GM21381 (cell line): ENCODE measurements around the gene EP300.
A peak's percentile ranks its signal among the peaks of the same experiment; 100 is the strongest.

ENCODE experiments used
- ATAC-seq: cut with Tn5 transposase; IDR thresholded peaks from one replicate; pipeline ENCODE4 v1.9.1; 2021; ENCODE audit warnings: mild to moderate bottlenecking, moderate library complexity; ENCODE audit not compliant: unreplicated experiment

The EP300 gene

DNA sequence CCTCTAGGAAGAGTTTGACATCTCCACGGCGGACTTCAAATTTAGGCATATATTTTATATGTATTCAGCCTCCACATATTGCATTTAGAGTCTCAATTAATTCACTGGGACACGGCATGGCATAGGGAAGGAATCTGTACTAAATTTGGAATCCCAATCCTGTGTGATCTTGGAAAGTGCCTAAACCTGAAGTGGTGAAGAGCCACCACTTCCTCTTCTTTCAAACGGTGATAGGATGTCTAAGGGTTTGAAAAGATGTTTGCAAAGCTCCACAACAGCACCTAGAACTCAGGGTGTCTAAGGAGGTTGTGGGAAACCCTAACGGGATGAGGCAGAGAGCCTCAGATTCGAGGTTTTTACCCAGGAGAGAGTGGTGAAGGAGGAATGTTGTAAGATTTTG is 111.7 kb downstream of the EP300 start:
- ATAC-seq, result no peak

DNA sequence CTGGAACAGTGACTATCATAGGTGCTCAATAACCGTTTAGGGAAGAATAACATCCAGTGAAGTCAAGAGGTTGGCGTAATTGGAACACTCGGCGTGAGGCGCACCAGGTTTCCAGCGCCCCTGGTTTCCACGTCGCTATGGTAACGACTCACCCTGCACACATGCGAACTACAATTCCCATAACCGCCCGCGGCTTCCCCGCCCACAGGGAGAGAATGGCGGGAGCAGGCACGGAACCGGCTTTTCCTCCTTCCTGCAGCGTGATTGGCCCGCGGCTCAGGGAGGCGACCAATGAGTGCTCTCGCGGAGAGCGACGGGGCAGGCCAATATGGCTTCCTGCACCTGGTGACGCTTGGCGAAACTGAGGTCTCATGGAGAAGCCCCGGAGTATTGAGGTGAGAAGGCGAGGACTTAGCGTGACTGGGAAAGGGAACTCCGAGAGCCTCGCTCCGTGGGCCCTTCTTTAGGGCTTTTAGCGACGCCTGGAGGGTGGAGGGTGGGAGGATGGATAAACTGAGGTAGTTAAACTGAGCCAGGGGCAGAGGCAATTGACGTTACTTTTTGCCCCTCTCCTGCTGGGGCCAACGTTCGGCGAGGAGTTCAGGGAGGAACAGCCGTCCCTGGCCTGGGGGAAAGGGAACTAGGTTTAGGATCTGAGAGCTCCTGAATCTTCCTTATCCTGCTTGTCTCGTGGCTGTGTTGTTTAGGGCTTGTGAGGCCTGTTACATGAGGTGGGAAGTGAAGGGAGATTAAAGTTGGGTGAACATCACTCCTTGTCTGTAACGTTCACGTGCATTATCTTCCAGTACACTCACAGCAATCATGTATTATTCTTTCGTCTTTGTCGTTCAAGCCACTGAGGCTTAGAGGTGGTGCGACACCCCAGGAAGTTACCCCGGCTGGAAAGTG is 112.9 kb downstream of the EP300 start, which contains the start of gene L3MBTL2:
TSS of gene L3MBTL2 (plus strand) at position 321 of the 909 bp plus-strand sequence. CDS start at position 372, 51 bp downstream.
- ATAC-seq, result peak; percentile 98

DNA sequence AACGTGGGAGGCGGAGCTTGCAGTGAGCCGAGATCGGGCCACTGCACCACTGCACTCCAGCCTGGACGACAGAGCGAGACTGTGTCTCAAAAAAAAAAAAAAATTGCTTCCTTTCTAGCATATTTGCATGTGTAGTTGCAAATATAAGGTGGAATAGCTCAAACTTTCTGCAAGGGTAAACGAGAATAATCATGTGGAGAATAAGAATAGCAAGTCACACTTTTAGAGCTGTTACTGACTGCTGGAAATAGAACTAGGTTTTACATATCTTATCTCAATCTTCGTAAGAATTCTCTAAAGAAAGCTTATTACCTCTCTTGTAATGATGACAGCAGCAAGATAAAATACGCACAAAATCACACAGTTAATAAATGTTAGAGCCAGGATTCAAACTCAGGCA is 114.3 kb downstream of the EP300 start:
- ATAC-seq, result no peak

DNA sequence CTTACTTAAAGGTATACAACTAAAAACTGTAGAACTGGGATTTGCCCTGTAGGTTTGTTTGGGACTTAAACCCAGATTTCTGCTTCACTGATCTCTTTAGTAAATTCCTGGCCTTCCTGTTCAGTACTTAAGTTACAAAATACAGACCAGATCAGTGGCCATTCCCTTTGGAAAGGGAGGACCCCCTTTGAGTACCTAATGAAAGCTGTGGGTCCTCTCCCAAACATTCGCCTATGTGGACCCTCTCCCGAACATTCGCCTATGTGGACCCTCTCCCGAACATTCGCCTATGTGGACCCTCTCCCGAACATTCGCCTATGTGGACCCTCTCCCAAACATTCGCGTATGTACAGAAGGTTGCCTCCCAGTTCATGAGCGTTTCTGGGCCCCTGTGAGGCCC is 123.0 kb downstream of the EP300 start:
- ATAC-seq, result no peak

DNA sequence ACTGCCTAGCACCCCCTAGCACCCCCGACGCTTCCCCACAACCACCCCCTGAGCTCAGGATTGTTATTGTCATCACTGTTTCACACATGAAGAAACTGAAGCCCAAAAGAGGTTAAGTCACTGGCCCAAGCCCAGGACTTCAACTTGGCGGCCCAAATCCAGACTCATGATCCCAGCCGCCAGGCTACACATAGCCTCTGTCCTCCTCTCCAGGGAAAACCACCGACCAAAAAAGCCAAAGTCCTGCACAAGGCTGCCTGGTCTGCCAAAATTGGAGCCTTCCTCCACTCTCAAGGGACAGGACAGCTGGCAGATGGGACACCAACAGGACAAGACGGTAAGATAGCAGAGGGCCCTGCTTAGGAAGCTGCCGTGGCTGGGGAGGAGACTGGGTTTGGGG is 123.5 kb downstream of the EP300 start:
- no peak for ATAC-seq

DNA sequence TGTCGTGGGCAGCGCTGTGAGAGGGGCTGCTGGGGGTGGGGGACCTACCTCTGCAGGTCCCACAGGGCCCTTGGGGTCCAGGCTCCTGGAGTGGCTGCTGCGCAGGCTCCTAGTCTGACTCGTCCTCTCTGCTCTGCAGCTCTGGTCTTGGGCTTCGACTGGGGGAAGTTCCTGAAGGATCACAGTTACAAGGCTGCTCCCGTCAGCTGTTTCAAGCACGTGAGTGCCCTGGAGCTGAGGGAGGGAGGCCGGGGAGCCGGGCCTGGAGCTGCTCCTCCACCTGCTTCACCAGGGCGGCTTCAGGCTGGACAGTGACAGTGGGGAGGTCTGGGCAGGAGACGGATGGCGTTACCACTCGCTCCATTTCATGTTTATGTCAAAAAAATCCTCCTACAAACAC is 124.6 kb downstream of the EP300 start:
- no peak for ATAC-seq

DNA sequence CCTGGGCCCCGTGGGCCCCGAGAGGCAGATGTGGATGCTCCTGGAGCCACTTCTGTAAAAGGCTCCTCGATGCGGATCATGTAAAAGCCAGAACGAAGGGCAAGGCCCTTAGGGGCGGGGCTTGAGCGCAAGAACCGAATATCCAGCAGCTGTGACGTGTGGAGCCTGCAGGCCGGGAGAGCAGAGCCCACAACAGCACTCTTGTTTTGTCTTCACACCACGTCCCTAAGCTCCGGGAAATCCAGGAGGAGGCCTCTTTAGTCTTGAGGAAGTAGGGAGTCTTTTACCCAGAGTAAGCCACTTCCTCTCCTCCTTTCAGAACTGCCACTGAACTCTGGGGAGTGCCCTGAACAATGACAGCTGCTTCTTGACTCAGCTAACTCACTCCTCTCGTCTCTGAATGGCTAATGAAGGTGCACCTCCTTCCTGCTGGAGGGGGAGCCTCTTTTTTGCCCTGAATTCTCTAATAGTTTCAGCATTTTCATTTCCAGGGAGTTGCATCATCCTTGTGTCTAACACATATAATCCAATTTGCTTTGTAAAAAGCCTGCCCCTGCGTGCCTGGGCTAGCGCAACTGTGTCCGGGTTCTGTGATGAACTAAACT is 125.3 kb downstream of the EP300 start:
- no peak for ATAC-seq

DNA sequence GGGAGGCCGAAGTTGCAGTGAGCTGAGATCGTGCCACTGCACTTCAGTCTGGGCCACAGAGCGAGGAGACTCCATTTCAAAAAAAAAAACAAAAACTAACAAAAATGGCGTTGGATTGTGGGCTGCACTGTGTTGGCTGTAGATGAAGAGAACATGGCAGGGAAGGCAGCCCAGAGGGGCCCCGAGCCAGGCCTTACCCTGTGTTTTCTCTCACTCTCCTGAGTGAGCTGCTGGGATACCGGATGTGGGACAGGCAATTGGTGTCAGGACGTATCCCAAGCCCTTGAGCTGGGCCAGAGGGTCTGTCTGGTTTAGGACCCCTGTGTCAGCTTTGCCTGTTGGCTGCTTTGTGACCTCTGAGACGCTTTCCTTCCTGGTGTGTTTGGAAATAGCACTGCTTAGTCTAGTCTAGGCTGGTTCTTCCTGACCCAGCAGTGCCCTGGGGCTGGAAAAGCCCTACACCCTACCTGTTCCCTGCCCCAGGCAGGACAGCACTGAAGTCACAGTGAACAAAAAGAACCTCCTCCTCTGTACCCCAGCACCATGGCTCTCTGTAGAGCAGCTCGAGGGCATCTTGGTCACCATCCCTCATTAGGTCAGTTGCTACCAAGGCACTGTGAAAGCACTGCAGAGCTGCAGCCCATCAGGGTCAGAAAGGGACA is 130.6 kb downstream of the EP300 start:
- no peak for ATAC-seq

DNA sequence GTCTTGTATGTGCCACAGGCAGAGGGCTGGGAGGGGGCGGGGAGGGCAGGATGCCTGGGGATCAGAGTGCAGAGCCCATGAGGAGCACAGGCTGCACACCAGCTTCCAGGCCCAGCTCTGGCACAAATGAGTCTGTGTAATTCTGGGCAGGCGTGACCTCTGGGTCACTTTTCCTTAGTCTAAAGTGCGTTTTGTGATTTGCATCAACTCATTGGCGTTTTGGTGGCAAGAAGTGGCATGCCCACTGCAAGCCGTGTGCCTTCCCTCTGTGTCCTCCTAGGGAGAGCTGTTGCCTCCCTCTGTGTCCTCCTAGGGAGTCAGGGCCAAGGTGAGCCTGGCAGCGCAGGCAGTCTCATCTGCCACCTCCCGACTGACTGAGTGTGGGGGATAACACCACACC is 131.1 kb downstream of the EP300 start:
- no peak for ATAC-seq

DNA sequence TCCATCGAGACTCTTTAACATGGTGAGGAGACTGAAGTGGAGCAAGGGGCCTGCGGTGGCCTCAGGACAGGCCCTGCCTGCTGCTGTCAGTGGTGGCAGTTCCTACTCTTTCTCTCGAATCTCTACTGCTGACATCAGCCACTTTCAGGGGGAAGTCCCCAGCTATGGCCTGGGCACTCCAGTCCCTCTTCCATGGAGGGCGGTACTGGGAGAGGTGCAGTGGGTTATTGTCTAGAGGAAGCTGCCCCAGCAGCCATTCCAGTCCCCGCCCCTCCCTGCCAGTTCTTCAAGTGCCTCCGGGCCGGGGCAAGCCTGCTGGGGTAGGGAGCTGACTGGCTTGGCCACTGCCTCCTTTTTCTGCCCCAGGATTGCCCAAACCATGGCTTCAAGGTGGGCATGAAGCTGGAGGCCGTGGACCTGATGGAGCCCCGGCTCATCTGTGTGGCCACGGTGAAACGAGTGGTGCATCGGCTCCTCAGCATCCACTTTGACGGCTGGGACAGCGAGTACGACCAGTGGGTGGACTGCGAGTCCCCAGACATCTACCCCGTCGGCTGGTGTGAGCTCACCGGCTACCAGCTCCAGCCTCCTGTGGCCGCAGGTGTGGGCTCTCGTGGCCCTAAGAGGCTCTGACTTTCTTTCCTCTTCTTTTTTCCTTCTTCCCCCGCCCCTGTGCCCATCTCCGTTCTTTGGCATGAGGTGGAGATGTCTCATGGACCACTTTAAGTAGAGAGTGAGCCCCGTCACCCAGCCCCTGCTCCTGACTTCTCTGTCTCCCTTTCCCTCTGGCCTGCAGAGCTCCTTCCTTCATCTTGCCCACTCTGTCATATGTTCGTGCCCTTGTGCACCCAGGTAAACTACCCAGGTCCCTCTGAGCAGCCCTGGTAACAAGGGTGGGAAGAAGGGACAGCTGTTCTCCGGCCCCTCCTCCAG is 134.6 kb downstream of the EP300 start:
- ATAC-seq, result no peak

DNA sequence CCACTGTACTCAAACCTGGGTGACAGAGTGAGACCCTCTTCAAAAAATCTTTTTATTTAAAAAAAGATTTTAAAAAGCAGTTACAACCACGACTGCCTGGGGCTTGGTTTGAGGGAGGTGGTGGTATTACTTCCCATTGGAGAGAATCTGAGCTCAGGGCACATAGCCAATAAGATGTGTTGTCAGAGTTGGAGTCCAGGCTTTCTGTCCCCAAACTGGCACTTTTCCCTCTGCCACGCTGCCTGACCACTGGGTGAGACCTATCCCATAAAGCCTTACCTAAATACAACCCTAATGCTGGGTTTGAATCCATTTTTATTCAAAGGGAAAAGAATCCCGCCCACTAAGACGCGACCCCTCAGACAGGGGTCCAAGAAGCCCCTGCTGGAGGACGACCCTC is 136.8 kb downstream of the EP300 start:
- no peak for ATAC-seq
